ENCODE data around the gene IL21R. TPM values are rescaled to one million over a fixed set of nuclear protein-coding genes. Genes with fewer than 3 reads are reported as not detected.

IL21R gene
- total and polyA plus RNA-seq, 2 donors (not counting 3 experiments of a cell fraction or from before 2014, with no cell fraction given): 0.03 TPM; not detected in 1

DNA sequence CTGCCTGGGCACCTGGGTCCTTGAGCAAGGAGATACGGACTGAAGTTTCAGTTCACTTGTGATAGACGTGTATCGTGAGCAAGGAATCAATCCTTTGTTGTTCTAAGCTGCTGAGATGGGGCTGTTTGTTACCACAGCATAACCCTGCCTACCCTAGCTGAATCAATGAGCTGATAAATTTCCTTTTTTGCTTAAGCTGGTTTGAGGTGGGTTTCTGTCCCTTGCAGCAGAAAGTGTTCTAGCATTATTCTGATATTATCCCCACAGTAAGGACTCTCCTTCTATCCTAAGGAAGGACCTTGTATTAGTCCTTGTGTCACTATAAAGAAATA, 51.5 kb downstream of the IL21R start:
- Histone ChIP-seq H3K9me1 (replicated peaks; ENCODE audit: control insufficient read depth, extremely low read depth, insufficient read depth, low read length) (no peaks in the 10 kb centered on the region), H3K9me3 (replicated peaks; ENCODE audit: control insufficient read depth, insufficient read depth, low read length) (no peaks in the 10 kb centered on the region), H4K20me1 (replicated peaks; ENCODE audit: control insufficient read depth, extremely low read depth, insufficient read depth, low read length) (no peaks in the 10 kb centered on the region), H3K4me2 (ENCODE audit: insufficient read depth, low read length) (no peak overlapping the region), H3K27me3 (ENCODE audit: control insufficient read depth in 2 of 2, insufficient read depth in 2 of 2, low read length in 2 of 2) (no peaks in the 10 kb centered on the region), H3K27ac (ENCODE audit: insufficient read depth, low read depth, low read length) (no peak overlapping the region), H3K36me3 (ENCODE audit: control insufficient read depth in 2 of 2, extremely low read depth in 1 of 2, insufficient read depth in 2 of 2, low read length in 2 of 2) (no peaks in the 10 kb centered on the region), H2AFZ (ENCODE audit: low read depth, low read length) (no peak overlapping the region), H3K4me1 (ENCODE audit: control insufficient read depth, extremely low read depth, insufficient read depth, low read length) (peaks cover 29% of the 10 kb centered on the region), H3K79me2 (ENCODE audit: control insufficient read depth, insufficient read depth, low read length) (no peaks in the 10 kb centered on the region), H3K4me3 (replicated peaks in 1 of 3; ENCODE audit: insufficient read depth in 1 of 3, low read depth in 1 of 3, low read length in 3 of 3) (no peak overlapping the region), H3K9ac (replicated peaks; ENCODE audit: extremely low read depth, insufficient read depth, low read length) (no peak overlapping the region)
- POLR2A ChIA-PET: no interaction called here
- intact Hi-C loops (cut with micrococcal nuclease) (no loop called here), dilution Hi-C loops (cut with MboI; ENCODE audit: extremely low pct_ligation_motif_present, low sequenced_read_pairs) (no loop called here)
- no peak for FAIRE-seq
- no peak for DNase-seq (ENCODE audit: low read depth, low spot score)
- CTCF ChIA-PET: interaction anchor here (1.9 kb wide), 1 partner anchor 274 kb away, joined by 11 read pairs; no protein-coding TSS in a partner anchor
- TF ChIP-seq EZH2 (IDR thresholded peaks at IDR 0.05; ENCODE audit: borderline replicate concordance, low read depth, low read length, severe bottlenecking): no peak
- TF ChIP-seq, protein P1, sequence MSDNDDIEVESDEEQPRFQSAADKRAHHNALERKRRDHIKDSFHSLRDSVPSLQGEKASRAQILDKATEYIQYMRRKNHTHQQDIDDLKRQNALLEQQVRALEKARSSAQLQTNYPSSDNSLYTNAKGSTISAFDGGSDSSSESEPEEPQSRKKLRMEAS (IDR thresholded peaks at IDR 0.05; ENCODE audit: insufficient read depth, insufficient read length): no peak
- TF ChIP-seq GATA2 (IDR thresholded peaks at IDR 0.05; ENCODE audit: insufficient read depth, insufficient read length, low read depth, low read length): no peak
- TF ChIP-seq JUN (IDR thresholded peaks at IDR 0.05; ENCODE audit: borderline replicate concordance, insufficient read depth, insufficient read length, low read depth): no peak
- TF ChIP-seq FOS (IDR thresholded peaks at IDR 0.05; ENCODE audit: borderline replicate concordance, insufficient read depth, low read length): no peak
- TF ChIP-seq POLR2A (IDR thresholded peaks at IDR 0.05; ENCODE audit: low read depth, low read length): no peak
- TF ChIP-seq, protein P2, sequence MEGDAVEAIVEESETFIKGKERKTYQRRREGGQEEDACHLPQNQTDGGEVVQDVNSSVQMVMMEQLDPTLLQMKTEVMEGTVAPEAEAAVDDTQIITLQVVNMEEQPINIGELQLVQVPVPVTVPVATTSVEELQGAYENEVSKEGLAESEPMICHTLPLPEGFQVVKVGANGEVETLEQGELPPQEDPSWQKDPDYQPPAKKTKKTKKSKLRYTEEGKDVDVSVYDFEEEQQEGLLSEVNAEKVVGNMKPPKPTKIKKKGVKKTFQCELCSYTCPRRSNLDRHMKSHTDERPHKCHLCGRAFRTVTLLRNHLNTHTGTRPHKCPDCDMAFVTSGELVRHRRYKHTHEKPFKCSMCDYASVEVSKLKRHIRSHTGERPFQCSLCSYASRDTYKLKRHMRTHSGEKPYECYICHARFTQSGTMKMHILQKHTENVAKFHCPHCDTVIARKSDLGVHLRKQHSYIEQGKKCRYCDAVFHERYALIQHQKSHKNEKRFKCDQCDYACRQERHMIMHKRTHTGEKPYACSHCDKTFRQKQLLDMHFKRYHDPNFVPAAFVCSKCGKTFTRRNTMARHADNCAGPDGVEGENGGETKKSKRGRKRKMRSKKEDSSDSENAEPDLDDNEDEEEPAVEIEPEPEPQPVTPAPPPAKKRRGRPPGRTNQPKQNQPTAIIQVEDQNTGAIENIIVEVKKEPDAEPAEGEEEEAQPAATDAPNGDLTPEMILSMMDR (IDR thresholded peaks at IDR 0.05; ENCODE audit: extremely low read depth in 1 of 2, insufficient read depth in 1 of 2, low read depth in 1 of 2, low read length in 2 of 2): no peak
- no peak for TF ChIP-seq POLR2AphosphoS5 (IDR thresholded peaks at IDR 0.05; ENCODE audit: insufficient read depth, low read depth, low read length)
- no peak for TF ChIP-seq MYC (IDR thresholded peaks at IDR 0.05; ENCODE audit: low read depth, low read length)
- BruUV-seq (replicated peaks): no TSS peak
